Fibroblast of mammary gland (primary cell): ENCODE measurements around the gene FCRL6.

ENCODE experiments used
- DNase-seq: peaks from one replicate; pipeline ENCODE4 v3.0.0-alpha.2; 2010; ENCODE audit warnings: low read depth
- H3K4me3 ChIP-seq: 2 replicates; pipeline ENCODE4 v1.5.1; 2011; ENCODE audit warnings: low read depth, mild to moderate bottlenecking, low read length, moderate library complexity; ENCODE audit not compliant: control insufficient read depth
- CTCF ChIP-seq: conservative IDR thresholded peaks from 2 replicates; pipeline ENCODE4 v1.5.1; 2011; ENCODE audit warnings: low read depth, low read length, inconsistent platforms; ENCODE audit not compliant: control insufficient read depth, insufficient read depth

FCRL6 gene

GRCh38 chr1:159795534-159795933 lies 6.6 kb upstream of the FCRL6 start:
- no peak for TF ChIP-seq CTCF
- no peak overlapping the region for H3K4me3 ChIP-seq
- no peak for DNase-seq

GRCh38 chr1:159798893-159799292 lies 3.3 kb upstream of the FCRL6 start:
- DNase-seq, result peak; percentile 92
- H3K4me3 ChIP-seq, result no peak overlapping the region
- peak; percentile 87 for TF ChIP-seq CTCF

- no peak overlapping the region for H3K4me3 ChIP-seq
- TF ChIP-seq CTCF, result no peak
- no peak for DNase-seq
Measured at GRCh38 chr1:159799446-159799985, 2.6 kb upstream of the FCRL6 start.

- TF ChIP-seq CTCF, result no peak
- DNase-seq, result peak; percentile 39
- H3K4me3 ChIP-seq, result no peak overlapping the region
Measured at GRCh38 chr1:159800177-159800930, 1.8 kb upstream of the FCRL6 start.

GRCh38 chr1:159803956-159804689 lies 2.0 kb downstream of the FCRL6 start:
- no peak overlapping the region for H3K4me3 ChIP-seq
- DNase-seq, result no peak
- no peak for TF ChIP-seq CTCF

GRCh38 chr1:159804924-159805323 lies 2.8 kb downstream of the FCRL6 start:
- no peak overlapping the region for H3K4me3 ChIP-seq
- peak; percentile 70 for DNase-seq
- no peak for TF ChIP-seq CTCF
